COR-L47 (cell line): Measurements from ENCODE around the gene SH3RF2.
"Not testable (repeated sequence)": the region's sequence is repeated elsewhere in the genome, so short reads cannot be mapped to it uniquely, and the experiment has no call there.

Source experiments
- DNase-seq: peaks from one replicate; lab custom pipeline; 2025; lab: John Stamatoyannopoulos, UW

SH3RF2 gene

GRCh38 chr5:145936401-145937131, at the start of gene SH3RF2:
Gene SH3RF2, plus strand, starts transcription at chr5:145936578. Its CDS starts 1,351 bp downstream, at chr5:145937929.
- DNase-seq: no peak

- DNase-seq: no peak
Measured at GRCh38 chr5:145887217-145887616, 49.2 kb upstream of the SH3RF2 start.

GRCh38 chr5:145887976-145888574, 48.3 kb upstream of the SH3RF2 start:
- DNase-seq: peak; percentile 31

- no peak for DNase-seq
Measured at GRCh38 chr5:145889611-145890010, 46.8 kb upstream of the SH3RF2 start.

GRCh38 chr5:145891378-145891777, 45.0 kb upstream of the SH3RF2 start:
- not testable (repeated sequence) for DNase-seq

- no peak for DNase-seq
Measured at GRCh38 chr5:145898171-145898570, 38.2 kb upstream of the SH3RF2 start.

- no peak for DNase-seq
Measured at GRCh38 chr5:145902421-145902820, 34.0 kb upstream of the SH3RF2 start.

GRCh38 chr5:145903113-145903512, 33.3 kb upstream of the SH3RF2 start:
- DNase-seq: no peak

- DNase-seq: no peak
Measured at GRCh38 chr5:145903867-145904266, 32.5 kb upstream of the SH3RF2 start.

GRCh38 chr5:145904743-145905142, 31.6 kb upstream of the SH3RF2 start:
- no peak for DNase-seq

- no peak for DNase-seq
Measured at GRCh38 chr5:145906401-145906800, 30.0 kb upstream of the SH3RF2 start.

- no peak for DNase-seq
Measured at GRCh38 chr5:145908206-145908960, 28.0 kb upstream of the SH3RF2 start.

- no peak for DNase-seq
Measured at GRCh38 chr5:145911164-145911563, 25.2 kb upstream of the SH3RF2 start.

- DNase-seq: no peak
Measured at GRCh38 chr5:145912019-145912418, 24.4 kb upstream of the SH3RF2 start.

GRCh38 chr5:145912594-145912993, 23.8 kb upstream of the SH3RF2 start:
- no peak for DNase-seq

- no peak for DNase-seq
Measured at GRCh38 chr5:145913701-145914100, 22.7 kb upstream of the SH3RF2 start.

GRCh38 chr5:145915970-145916638, 20.3 kb upstream of the SH3RF2 start:
- no peak for DNase-seq

- DNase-seq: no peak
Measured at GRCh38 chr5:145917288-145917687, 19.1 kb upstream of the SH3RF2 start.

- DNase-seq: no peak
Measured at GRCh38 chr5:145918397-145918796, 18.0 kb upstream of the SH3RF2 start.

GRCh38 chr5:145919413-145919812, 17.0 kb upstream of the SH3RF2 start:
- no peak for DNase-seq

- DNase-seq: no peak
Measured at GRCh38 chr5:145920542-145921210, 15.7 kb upstream of the SH3RF2 start.

- DNase-seq: no peak
Measured at GRCh38 chr5:145921211-145921610, 15.2 kb upstream of the SH3RF2 start.
